ENCODE results near the gene NDOR1.

DNA sequence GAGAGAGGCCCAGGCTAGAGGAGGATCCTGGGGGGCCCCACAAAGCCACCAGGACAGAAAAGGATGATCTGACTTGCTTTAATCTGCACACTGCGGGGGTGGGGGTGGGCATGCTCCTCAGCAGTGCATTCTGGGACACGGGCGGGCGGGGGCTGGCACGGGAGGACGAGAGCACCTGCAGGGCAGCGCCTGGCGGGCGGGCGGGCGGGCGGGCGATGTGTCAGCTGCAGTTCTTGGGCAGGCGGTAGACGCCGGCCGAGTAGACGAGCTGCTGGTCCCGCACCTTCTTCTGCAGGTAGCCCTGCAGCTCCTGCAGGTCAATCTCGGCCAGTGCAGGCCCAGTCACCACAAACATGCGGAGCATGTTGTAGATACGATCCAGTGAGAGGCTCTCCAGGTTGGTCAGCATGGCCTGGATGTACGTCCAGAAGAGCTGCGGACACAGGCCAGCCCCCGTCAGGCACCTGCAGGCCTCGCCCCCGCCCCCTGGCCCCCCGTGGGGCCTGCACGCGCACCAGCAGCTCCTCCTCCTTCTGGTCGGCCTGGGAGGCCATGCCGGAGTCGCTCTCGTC lies 30.7 kb upstream of the NDOR1 start:
- no peak for TF ChIP-seq POLR2A (IDR thresholded peaks at IDR 0.05)
- TF ChIP-seq, protein P1, sequence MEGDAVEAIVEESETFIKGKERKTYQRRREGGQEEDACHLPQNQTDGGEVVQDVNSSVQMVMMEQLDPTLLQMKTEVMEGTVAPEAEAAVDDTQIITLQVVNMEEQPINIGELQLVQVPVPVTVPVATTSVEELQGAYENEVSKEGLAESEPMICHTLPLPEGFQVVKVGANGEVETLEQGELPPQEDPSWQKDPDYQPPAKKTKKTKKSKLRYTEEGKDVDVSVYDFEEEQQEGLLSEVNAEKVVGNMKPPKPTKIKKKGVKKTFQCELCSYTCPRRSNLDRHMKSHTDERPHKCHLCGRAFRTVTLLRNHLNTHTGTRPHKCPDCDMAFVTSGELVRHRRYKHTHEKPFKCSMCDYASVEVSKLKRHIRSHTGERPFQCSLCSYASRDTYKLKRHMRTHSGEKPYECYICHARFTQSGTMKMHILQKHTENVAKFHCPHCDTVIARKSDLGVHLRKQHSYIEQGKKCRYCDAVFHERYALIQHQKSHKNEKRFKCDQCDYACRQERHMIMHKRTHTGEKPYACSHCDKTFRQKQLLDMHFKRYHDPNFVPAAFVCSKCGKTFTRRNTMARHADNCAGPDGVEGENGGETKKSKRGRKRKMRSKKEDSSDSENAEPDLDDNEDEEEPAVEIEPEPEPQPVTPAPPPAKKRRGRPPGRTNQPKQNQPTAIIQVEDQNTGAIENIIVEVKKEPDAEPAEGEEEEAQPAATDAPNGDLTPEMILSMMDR (IDR thresholded peaks at IDR 0.05), result no peak
